DND-41 (cell line): ENCODE results near the gene AMMECR1L.

Experiments
- EZH2 ChIP-seq: IDR thresholded peaks from 3 replicates; pipeline ENCODE4 v1.6.1; 2012; ENCODE audit warnings: borderline replicate concordance, low read depth, mild to moderate bottlenecking, moderate library complexity, low read length, inconsistent platforms; ENCODE audit not compliant: severe bottlenecking
- TF ChIP-seq, protein P1 (sequence below): IDR thresholded peaks from 2 replicates; pipeline ENCODE4 v1.5.1; 2012; ENCODE audit warnings: borderline replicate concordance, low read length, moderate library complexity, mild to moderate bottlenecking; ENCODE audit not compliant: poor library complexity, severe bottlenecking; ENCODE audit errors: extremely low read depth

GRCh38 chr2:127859712-127860085, 26.1 kb downstream of the AMMECR1L start:
- no peak for TF ChIP-seq EZH2
- TF ChIP-seq, protein P1, sequence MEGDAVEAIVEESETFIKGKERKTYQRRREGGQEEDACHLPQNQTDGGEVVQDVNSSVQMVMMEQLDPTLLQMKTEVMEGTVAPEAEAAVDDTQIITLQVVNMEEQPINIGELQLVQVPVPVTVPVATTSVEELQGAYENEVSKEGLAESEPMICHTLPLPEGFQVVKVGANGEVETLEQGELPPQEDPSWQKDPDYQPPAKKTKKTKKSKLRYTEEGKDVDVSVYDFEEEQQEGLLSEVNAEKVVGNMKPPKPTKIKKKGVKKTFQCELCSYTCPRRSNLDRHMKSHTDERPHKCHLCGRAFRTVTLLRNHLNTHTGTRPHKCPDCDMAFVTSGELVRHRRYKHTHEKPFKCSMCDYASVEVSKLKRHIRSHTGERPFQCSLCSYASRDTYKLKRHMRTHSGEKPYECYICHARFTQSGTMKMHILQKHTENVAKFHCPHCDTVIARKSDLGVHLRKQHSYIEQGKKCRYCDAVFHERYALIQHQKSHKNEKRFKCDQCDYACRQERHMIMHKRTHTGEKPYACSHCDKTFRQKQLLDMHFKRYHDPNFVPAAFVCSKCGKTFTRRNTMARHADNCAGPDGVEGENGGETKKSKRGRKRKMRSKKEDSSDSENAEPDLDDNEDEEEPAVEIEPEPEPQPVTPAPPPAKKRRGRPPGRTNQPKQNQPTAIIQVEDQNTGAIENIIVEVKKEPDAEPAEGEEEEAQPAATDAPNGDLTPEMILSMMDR = no peak
